HEK293T (cell line): ENCODE results near the gene MBNL3.

Experiments
- FOXA1 ChIP-seq: fragments of 450-650 bp; IDR thresholded peaks from 2 replicates; pipeline ENCODE4 v1.6.1; 2016; ENCODE audit warnings: mild to moderate bottlenecking
- FOXM1 ChIP-seq: fragments of 450-650 bp; IDR thresholded peaks from 2 replicates; pipeline ENCODE4 v1.6.1; 2017; ENCODE audit warnings: mild to moderate bottlenecking, borderline replicate concordance
- HDGF ChIP-seq: fragments of 450-650 bp; IDR thresholded peaks from 2 replicates; pipeline ENCODE4 v1.6.1; 2017; ENCODE audit warnings: antibody characterized with exemption, borderline replicate concordance
- SUZ12 ChIP-seq: fragments of 450-650 bp; IDR thresholded peaks from 2 replicates; pipeline ENCODE4 v1.6.1; 2016; ENCODE audit warnings: mild to moderate bottlenecking
- TARDBP ChIP-seq: fragments of 450-650 bp; IDR thresholded peaks from 2 replicates; pipeline ENCODE4 v1.6.1; 2016
- TF ChIP-seq, protein P1 (sequence below): fragments of 450-650 bp; IDR thresholded peaks from 2 replicates; pipeline ENCODE4 v1.6.1; 2016

DNA sequence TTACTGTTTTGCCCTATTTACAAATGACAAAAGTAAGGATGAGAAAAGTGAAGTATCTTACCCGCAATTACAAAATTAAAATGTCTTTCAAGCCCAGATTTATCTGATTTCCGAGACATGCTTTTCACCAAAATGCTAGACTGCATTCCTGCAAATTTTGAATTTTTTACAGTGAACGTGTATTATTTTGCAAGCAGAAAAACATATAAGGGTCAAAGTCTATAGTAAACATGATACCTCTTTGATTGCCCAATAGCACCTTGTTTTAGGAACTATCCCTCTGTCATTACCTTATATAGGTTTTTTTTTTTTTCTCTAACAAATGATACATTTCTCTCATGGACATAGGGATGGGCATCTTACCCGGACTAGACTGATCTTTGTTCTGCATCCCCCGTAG, 135.4 kb downstream of the MBNL3 start:
- TF ChIP-seq, protein P1, sequence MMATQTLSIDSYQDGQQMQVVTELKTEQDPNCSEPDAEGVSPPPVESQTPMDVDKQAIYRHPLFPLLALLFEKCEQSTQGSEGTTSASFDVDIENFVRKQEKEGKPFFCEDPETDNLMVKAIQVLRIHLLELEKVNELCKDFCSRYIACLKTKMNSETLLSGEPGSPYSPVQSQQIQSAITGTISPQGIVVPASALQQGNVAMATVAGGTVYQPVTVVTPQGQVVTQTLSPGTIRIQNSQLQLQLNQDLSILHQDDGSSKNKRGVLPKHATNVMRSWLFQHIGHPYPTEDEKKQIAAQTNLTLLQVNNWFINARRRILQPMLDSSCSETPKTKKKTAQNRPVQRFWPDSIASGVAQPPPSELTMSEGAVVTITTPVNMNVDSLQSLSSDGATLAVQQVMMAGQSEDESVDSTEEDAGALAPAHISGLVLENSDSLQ = no peak
- no peak for TF ChIP-seq FOXM1
- no peak for TF ChIP-seq HDGF
- TF ChIP-seq FOXA1 = no peak
- no peak for TF ChIP-seq TARDBP
- no peak for TF ChIP-seq SUZ12
